Stimulated activated CD4-positive, alpha-beta T cell treated with anti-CD3 and anti-CD28 coated beads, TNF-alpha, amount 100 ng/mL, for 1 hour (primary cell): Measurements from ENCODE around the gene WNT5B.

Source experiments
- DNase-seq, 3 donors: peaks; one replicate each; pipeline ENCODE4 v3.0.0-alpha.2; 2020; ENCODE audit warnings: low read depth in 3 of 3, low spot score in 1 of 3

WNT5B gene

GRCh38 chr12:1628666-1629337, at the start of gene WNT5B:
TSS of gene WNT5B (plus strand) at chr12:1629231. CDS start at chr12:1631355, 2,124 bp downstream.
- DNase-seq: no peak

GRCh38 chr12:1579651-1580435, 49.2 kb upstream of the WNT5B start:
- DNase-seq: no peak

GRCh38 chr12:1580526-1580925, 48.5 kb upstream of the WNT5B start:
- no peak for DNase-seq

- DNase-seq: no peak
Measured at GRCh38 chr12:1581973-1582708, 46.9 kb upstream of the WNT5B start.

GRCh38 chr12:1582709-1583050, 46.4 kb upstream of the WNT5B start:
- no peak for DNase-seq

GRCh38 chr12:1583421-1584078, 45.5 kb upstream of the WNT5B start:
- DNase-seq: peak in 1 of 3 donors; percentile 43

- DNase-seq: no peak
Measured at GRCh38 chr12:1584326-1584725, 44.7 kb upstream of the WNT5B start.

- no peak for DNase-seq
Measured at GRCh38 chr12:1587927-1588574, 41.0 kb upstream of the WNT5B start.

GRCh38 chr12:1588575-1588947, 40.5 kb upstream of the WNT5B start:
- DNase-seq: no peak

GRCh38 chr12:1590221-1590979, 38.6 kb upstream of the WNT5B start:
- no peak for DNase-seq

- no peak for DNase-seq
Measured at GRCh38 chr12:1591034-1591433, 38.0 kb upstream of the WNT5B start.

- no peak for DNase-seq
Measured at GRCh38 chr12:1591543-1591942, 37.5 kb upstream of the WNT5B start.

- DNase-seq: peak in 1 of 3 donors; percentile 48
Measured at GRCh38 chr12:1592444-1593173, 36.4 kb upstream of the WNT5B start.

- no peak for DNase-seq
Measured at GRCh38 chr12:1593174-1594005, 35.6 kb upstream of the WNT5B start.

GRCh38 chr12:1594006-1594260, 35.1 kb upstream of the WNT5B start:
- DNase-seq: no peak

- DNase-seq: peak; percentile 74 to 79 (median 78)
Measured at GRCh38 chr12:1594261-1595025, 34.6 kb upstream of the WNT5B start, which contains the start of gene FBXL14. TSS of gene FBXL14 (minus strand) at chr12:1594581. CDS start at chr12:1594066, 515 bp downstream.

GRCh38 chr12:1595026-1595561, 33.9 kb upstream of the WNT5B start:
- DNase-seq: no peak
